DND-41 (cell line): ENCODE results near the gene HEXIM2.

Experiments
- EZH2 ChIP-seq: IDR thresholded peaks from 3 replicates; pipeline ENCODE4 v1.6.1; 2012; ENCODE audit warnings: borderline replicate concordance, low read depth, mild to moderate bottlenecking, moderate library complexity, low read length, inconsistent platforms; ENCODE audit not compliant: severe bottlenecking
- TF ChIP-seq, protein P1 (sequence below): IDR thresholded peaks from 2 replicates; pipeline ENCODE4 v1.5.1; 2012; ENCODE audit warnings: borderline replicate concordance, low read length, moderate library complexity, mild to moderate bottlenecking; ENCODE audit not compliant: poor library complexity, severe bottlenecking; ENCODE audit errors: extremely low read depth

DNA sequence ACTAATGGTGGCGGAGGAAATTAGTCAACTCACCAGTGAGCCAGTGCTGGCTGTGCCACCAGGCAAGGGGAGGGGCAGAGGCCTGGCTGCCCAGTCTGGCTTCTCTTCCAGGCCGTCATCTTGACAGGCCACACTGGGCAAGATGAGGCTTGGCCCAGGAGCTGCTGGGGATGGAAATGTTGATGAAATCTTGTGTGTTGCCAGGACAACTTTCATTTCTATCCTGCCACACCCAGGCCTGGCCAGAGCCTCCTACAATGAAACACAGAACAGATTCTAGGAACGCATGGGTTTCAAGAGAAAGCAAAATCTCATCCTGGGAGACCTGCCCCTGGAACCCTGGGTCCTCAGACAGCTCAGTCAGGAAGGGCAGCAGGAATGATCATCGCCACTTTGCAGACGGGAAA is 9.3 kb downstream of the HEXIM2 start:
- TF ChIP-seq, protein P1, sequence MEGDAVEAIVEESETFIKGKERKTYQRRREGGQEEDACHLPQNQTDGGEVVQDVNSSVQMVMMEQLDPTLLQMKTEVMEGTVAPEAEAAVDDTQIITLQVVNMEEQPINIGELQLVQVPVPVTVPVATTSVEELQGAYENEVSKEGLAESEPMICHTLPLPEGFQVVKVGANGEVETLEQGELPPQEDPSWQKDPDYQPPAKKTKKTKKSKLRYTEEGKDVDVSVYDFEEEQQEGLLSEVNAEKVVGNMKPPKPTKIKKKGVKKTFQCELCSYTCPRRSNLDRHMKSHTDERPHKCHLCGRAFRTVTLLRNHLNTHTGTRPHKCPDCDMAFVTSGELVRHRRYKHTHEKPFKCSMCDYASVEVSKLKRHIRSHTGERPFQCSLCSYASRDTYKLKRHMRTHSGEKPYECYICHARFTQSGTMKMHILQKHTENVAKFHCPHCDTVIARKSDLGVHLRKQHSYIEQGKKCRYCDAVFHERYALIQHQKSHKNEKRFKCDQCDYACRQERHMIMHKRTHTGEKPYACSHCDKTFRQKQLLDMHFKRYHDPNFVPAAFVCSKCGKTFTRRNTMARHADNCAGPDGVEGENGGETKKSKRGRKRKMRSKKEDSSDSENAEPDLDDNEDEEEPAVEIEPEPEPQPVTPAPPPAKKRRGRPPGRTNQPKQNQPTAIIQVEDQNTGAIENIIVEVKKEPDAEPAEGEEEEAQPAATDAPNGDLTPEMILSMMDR: no peak
- no peak for TF ChIP-seq EZH2
